ENCODE data around the gene KREMEN2.

KREMEN2 gene, protein sequence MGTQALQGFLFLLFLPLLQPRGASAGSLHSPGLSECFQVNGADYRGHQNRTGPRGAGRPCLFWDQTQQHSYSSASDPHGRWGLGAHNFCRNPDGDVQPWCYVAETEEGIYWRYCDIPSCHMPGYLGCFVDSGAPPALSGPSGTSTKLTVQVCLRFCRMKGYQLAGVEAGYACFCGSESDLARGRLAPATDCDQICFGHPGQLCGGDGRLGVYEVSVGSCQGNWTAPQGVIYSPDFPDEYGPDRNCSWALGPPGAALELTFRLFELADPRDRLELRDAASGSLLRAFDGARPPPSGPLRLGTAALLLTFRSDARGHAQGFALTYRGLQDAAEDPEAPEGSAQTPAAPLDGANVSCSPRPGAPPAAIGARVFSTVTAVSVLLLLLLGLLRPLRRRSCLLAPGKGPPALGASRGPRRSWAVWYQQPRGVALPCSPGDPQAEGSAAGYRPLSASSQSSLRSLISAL

DNA sequence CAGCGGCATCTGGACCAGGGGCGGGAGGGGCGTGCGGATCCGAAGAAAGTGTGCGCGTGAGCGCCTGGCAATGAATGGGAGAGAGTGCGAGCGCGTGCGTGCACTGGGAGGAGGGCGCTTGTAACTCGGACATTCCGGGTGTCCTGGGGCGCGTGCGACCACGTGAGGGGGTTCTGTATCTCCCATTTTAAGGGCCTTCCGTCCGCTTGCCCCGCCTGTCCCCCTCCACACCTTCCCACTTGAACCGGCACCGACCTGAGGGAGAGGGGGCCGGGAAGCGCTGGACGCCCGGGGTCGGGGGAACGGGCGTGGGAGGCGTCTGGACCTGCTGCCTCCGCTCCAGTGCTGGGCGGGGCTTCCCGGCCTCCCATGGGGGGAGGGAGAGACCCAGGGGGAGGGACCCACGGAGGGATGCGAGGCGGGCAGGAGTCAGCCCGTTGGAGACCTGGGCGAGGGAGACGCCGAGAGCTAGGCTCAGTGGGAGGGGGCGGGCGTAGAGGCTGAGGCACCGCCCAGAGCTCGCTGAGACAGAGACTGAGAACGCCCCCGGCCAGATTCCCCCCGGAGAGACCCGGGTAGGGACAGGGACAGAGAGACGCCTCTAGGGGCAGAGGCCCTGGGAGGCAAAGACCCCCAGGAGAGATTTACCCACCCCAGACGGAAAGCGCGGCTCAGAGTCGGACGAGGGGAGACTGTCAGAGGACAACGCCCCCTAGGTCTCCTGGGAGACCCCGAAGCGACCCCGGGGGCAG is at the start of gene KREMEN2:
Gene KREMEN2 (plus strand): TSS at position 553 of the 752 bp plus-strand sequence. CDS start 246 bp downstream, outside the sequence.
- TF ChIP-seq, protein P1, sequence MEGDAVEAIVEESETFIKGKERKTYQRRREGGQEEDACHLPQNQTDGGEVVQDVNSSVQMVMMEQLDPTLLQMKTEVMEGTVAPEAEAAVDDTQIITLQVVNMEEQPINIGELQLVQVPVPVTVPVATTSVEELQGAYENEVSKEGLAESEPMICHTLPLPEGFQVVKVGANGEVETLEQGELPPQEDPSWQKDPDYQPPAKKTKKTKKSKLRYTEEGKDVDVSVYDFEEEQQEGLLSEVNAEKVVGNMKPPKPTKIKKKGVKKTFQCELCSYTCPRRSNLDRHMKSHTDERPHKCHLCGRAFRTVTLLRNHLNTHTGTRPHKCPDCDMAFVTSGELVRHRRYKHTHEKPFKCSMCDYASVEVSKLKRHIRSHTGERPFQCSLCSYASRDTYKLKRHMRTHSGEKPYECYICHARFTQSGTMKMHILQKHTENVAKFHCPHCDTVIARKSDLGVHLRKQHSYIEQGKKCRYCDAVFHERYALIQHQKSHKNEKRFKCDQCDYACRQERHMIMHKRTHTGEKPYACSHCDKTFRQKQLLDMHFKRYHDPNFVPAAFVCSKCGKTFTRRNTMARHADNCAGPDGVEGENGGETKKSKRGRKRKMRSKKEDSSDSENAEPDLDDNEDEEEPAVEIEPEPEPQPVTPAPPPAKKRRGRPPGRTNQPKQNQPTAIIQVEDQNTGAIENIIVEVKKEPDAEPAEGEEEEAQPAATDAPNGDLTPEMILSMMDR (conservative IDR thresholded peaks at IDR 0.05; ENCODE audit: low read depth, low read length), result no peak
- H3K4me3 ChIP-seq (ENCODE audit: low read depth, low read length), result peak within 1 kb of the TSS; percentile 8
- peak; percentile 24 for DNase-seq (ENCODE audit: low read depth)

DNA sequence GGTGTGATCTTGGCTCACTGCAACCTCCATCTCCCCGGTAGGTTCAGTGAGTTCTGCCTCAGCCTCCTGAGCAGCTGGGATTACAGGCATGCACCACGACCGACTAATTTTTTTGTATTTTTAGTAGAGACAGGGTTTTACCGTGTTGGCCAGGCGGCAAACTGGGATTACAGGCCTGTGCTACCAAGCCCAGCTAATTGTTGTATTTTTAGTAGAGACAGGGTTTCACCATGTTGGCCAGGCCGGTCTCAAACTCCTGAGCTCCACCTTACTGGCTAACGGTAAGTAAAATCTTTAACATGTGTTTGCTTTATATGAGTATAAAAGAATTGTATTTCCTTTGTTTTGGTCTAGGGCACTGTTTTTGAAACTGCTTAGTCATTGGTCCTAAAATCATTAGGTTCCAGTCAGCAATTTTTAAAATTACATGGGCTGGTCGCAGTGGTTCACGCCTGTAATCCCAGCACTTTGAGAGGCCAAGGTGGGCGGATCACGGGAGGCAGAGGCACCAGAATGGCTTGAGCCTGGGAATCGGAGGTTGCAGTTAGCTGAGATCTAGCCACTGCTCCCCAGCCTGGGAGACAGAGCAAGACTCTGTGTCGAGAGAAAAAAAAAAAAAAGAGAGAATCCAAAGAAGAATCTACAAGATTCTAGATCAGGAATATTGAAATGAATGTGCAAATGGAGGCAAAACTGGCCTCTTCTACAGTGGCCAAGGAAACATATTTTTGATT is 48.7 kb upstream of the KREMEN2 start:
- TF ChIP-seq, protein P1 (conservative IDR thresholded peaks at IDR 0.05; ENCODE audit: low read depth, low read length), result no peak

DNA sequence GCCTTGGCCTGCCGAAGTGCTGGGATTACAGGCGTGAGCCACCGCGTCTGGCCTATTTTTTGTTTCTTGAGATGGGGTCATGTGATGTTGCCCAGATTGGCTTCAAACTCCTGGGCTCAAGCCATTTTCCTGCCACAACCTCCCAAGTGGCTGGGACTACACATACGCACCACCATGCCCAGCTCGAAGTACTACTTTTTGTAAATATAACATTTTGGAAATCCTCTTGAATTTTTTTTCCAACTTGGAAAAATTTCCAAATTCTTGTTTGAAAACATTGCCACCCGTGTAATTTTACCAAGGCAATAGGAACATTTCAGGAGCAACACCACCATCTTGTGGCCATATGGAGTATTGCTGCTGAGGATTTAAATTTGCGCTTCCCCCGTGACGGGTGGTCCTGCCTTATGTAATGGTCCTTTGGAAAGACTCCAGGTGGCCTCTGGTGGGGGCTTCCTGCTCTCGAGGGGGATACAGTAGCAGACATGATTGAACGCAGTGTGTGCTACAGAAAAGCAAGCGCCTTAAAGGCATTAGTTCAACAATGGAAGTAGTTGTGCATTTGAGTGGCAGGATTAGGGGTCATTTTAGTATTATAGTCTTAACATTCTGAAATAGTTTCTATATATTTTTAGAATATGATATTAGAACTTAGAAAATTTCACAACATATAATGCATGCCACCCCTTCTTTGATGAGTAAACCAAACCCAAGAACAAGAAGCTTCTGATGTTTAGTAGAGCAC is 44.4 kb upstream of the KREMEN2 start:
- TF ChIP-seq, protein P1 (conservative IDR thresholded peaks at IDR 0.05; ENCODE audit: low read depth, low read length), result peak; percentile 87
- DNase-seq (ENCODE audit: low read depth), result peak; percentile 79
- H3K4me3 ChIP-seq (ENCODE audit: low read depth, low read length), result no peak overlapping the region

More for the DNA sequence above, 48.7 kb upstream of the KREMEN2 start:
- DNase-seq (ENCODE audit: low read depth), result no peak
- no peak overlapping the region for H3K4me3 ChIP-seq (ENCODE audit: low read depth, low read length)

DNA sequence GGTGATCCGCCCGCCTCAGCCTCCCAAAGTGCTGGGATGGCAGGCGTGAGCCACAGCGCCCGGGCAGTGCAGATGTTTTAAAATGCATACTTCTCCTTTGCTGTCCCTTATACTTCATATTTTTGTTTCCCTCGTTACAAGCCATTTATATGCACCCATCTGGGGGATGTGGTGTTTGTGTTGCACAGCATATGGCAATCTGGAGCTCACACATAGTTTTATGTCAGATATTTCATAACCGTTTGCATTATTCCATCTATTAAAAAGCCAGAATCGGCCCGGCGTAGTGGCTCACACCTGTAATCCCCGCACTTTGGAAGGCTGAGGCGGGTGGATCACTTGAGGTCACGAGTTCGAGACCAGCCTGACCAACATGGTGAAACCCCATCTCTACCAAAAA is 40.6 kb upstream of the KREMEN2 start:
- H3K4me3 ChIP-seq (ENCODE audit: low read depth, low read length), result no peak overlapping the region
- TF ChIP-seq, protein P1 (conservative IDR thresholded peaks at IDR 0.05; ENCODE audit: low read depth, low read length), result no peak
- DNase-seq (ENCODE audit: low read depth), result no peak

DNA sequence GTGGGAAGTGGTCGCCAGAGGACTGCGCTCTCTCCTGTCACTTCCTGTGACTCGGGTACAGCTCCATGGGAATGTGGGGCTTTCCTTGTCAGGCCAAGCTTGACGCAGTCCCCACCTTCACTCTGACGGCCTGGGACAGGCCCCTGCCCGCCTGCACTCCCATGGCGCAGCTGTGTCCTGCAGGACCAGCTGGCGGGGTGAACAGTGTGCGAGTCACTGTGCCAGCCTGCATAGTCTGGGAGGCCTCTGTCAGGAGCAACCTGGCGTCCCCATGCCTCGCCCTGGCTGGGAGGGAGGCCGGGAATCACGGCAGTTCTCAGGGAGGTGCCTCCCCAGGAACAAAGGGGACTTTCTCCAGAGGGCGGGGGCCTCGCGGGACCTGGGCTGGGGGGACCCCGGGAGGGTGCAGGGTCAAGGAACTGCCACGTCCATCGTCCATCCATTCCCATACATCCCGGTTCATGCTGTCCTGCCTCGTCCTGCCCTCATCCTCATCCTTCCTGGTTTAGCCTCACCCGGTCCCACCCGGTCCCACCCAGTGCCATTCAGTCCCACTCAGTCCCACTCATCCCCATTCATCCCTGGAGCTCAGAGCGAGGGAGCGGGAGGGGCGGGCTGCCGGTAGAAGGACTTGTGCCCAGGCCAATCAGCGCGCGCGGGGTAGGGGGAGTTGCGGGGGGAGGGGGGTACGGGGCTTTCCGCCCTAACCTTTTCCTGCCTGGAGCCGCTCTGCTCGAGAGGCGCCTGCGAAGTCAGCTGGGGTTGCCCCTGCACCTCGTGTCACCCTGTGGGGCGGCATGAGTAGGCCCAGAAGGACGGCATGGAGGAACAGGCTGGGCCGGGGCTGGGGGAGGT is 38.9 kb upstream of the KREMEN2 start:
- H3K4me3 ChIP-seq (ENCODE audit: low read depth, low read length), result no peak overlapping the region
- DNase-seq (ENCODE audit: low read depth), result no peak
- TF ChIP-seq, protein P1 (conservative IDR thresholded peaks at IDR 0.05; ENCODE audit: low read depth, low read length), result no peak
